NAMALWA (cell line): ENCODE results near the gene VPREB1.
"Not testable (repeated sequence)": the region's sequence is repeated elsewhere in the genome, so short reads cannot be mapped to it uniquely, and the experiment has no call there.

Experiments used
- DNase-seq: peaks from one replicate; pipeline ENCODE4 v3.0.0-alpha.2; 2015; ENCODE audit warnings: low spot score

VPREB1 gene

GRCh38 chr22:22246706-22247105 is 2.1 kb downstream of the VPREB1 start:
- DNase-seq: no peak

GRCh38 chr22:22248878-22249277 is 4.3 kb downstream of the VPREB1 start:
- peak; percentile 77 for DNase-seq

DNA sequence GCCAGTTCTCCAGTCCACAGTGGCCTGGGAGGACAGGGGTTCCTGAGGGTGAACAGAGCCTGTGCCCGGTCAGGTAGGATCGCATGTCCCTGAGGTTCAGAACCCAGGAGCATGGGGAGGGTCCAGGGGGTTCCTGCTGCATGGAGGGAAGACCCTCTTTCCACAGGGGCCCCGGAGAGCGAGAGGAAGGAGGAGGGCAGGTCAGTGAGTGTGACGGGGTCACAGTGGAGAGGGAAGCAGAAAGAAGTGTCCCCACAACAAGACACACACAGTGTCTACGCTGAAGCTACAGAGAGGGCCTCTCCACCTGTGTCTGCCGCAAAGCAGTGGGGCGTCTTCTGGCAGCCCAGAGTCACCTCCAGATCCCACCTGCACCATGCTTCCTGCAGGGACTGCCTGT is 6.1 kb downstream of the VPREB1 start:
- not testable (repeated sequence) for DNase-seq

DNA sequence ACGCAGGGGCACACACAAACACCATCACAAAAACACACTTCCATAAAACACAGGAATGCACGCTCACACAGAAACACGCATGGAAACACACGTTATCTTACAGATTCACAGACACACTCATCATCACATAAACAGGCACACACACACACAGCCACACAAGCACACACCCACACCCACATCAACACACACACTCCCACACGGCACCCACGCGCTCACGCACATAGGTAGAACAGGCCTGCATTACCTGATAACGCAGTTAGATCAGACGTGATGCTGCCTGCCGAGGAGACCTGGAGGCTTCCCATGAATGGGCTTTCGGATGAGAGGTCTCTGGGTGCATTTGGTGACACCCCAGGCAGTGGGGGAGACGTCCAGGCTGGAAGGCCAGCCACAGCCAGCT is 11.5 kb downstream of the VPREB1 start:
- not testable (repeated sequence) for DNase-seq

DNA sequence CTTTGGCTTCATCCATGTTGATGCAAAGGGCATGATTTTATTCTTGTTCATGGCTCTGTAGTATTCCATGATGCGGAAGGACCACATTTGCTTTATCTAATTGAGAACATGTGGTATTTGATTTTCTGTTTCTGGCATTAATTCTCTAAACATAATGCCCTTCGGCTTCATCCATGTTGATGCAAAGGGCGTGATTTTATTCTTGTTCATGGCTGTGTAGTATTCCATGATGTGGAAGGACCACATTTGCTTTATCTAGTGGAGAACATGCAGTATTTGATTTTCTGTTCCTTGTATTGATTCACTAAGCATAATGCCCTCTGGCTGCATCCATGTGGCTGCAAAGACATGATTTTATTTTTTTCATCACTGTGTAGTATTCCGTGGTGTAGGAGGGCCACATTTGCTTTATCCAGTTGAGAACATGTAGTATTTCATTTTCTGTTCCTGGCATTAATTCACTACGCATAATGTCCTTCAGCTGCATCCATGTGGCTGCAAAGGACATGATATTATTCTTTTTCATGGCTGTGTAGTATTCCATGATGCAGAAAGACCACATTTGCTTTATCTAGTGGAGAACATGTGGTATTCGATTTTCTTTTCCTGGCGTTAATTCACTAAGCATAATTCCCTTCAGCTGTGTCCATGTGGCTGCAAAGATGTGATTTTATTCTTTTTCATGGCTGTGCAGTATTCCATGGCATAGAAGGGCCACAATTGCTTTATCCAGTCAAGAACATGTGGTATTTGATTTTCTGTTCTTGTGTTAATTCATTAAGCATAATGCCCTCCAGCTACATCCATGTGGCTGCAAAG is 14.2 kb downstream of the VPREB1 start:
- DNase-seq: not testable (repeated sequence)

- DNase-seq: not testable (repeated sequence)
Measured at GRCh38 chr22:22260169-22260568, 15.6 kb downstream of the VPREB1 start.

DNA sequence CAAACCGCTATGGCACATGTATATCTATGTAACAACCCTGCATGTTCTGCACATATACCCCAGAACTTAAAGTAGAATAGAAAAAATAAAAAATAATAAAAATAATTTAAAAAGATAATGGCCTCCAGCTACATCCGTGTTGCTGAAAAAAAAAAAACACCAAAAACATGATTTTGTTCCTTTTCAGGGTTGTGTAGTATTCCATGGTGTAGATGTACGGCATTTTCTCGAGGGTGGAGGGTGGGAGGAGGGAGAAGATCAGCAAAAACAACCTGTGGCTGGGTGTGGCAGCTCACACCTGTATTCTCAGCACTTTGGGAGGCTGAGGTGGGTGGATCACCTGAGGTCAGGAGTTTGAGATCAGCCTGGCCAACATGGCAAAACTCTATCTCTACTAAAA is 16.0 kb downstream of the VPREB1 start:
- DNase-seq: not testable (repeated sequence)

- not testable (repeated sequence) for DNase-seq
Measured at GRCh38 chr22:22262332-22263074, 17.9 kb downstream of the VPREB1 start.

- DNase-seq: not testable (repeated sequence)
Measured at GRCh38 chr22:22263823-22264222, 19.2 kb downstream of the VPREB1 start.

- not testable (repeated sequence) for DNase-seq
Measured at GRCh38 chr22:22270036-22270676, 25.6 kb downstream of the VPREB1 start.

GRCh38 chr22:22277423-22277822 is 32.8 kb downstream of the VPREB1 start:
- not testable (repeated sequence) for DNase-seq

DNA sequence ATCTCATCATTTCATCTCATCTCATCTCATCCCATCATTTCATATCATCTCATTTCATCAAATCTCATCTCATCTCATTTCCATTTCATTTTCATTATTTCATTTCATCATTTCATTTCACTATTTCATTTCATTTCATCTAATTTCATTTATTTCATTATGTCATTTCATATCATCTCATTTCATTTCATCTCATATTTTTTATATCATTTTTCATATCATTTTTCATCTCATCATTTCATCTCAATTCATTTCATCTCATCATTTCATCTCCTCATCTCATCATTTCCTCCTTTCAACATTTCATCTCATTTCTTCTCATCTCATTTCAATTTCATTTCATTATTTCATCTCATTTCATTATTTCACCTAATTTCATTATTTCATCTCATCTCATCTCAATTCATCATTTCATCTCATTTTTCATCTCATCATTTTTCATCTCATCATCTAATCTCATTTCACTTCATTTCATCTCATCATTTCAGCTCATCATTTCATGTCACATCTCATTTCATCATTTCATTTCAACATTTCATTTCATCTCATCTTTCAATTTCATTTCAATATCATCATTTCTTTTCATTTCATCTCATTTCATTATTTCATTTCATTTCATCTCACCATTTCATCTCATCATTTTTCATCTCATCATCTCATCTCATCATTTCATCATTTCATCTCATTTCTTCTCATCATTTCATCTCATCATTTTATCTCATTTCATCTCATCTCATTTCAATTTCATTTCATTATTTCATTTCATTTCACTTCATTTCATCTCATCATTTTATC is 40.6 kb downstream of the VPREB1 start:
- not testable (repeated sequence) for DNase-seq

- DNase-seq: not testable (repeated sequence)
Measured at GRCh38 chr22:22286390-22287105, 42.0 kb downstream of the VPREB1 start.

DNA sequence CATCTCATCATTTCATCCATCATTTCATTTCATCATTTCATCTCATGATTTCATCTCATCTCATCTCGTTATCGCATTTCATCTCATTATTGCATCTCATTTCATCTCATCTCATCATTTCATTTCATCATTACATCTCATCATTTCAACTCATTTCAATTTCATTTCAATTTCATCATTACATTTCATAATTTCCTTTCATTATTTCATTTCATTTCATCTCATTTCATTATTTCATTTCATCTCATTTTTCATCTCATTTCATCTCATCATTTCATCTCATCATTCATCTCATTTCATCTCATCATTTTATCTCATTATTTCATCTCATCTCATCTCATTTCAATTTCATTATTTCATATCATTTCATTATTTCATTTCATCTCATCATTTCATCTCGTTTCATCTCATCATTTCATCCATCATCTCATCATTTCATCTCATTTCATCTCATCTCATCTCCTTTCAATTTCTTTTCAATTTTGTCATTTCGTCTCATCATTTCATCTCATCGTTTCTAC is 42.6 kb downstream of the VPREB1 start:
- DNase-seq: not testable (repeated sequence)

GRCh38 chr22:22289666-22290065 is 45.1 kb downstream of the VPREB1 start:
- DNase-seq: not testable (repeated sequence)

DNA sequence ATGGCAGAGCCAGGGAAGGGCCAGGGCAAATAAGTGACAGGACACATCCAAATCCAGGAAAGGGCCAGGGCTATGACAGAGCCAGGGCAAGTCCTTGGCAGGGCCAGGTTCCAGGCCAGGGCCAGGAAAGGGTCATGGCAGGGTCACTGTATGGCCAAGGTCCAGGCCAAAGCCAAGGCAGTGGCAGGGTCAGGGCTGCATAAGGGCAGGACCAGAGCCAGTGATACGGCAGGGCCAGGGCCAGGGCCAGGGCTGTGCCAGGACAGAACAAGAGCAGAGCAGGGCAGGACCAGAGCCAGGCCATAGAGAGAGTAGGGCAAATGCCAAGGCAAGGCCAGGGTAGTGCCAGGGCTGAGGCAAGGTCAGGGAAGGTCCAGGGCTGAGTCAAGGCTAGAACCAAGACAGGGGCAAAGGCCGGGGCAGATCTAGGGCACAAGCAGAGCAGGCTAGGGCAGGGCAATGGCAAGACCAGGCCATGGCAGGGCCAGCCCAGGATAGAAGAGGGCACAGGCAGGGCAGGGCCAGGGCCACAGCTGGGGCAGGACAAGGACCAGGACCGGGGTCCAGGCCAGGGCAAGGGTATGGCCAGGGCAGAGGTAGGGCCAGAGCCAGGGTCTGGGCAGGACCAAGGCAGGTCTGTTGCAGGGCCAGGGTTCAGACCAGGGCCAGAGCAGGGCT is 46.7 kb downstream of the VPREB1 start:
- not testable (repeated sequence) for DNase-seq

DNA sequence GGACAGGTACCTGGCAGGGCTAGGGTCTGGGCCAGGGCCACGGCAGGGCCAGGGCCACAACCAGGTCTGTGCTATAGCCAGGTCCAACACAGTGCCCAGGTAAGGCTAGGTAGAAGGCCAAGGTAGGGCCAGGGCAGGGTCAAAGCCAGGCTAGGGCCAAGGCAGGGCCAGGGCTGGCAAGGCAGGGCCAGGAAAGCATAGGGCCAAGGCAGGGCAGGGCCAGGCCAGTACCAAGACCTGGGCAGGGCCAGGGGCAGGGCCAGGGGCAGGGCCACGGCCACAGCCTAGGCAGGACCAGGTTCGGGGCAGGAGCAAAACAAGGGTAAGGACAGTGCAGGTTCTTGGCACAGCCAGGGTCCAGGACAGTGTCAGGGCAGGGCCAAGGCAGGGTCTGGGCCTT is 48.1 kb downstream of the VPREB1 start:
- DNase-seq: not testable (repeated sequence)

- DNase-seq: not testable (repeated sequence)
Measured at GRCh38 chr22:22293436-22293835, 48.9 kb downstream of the VPREB1 start.

GRCh38 chr22:22294641-22295040 is 50.1 kb downstream of the VPREB1 start:
- DNase-seq: not testable (repeated sequence)
